GM12878 (cell line): ENCODE data around the gene RBM8A. TPM values are rescaled to one million over a fixed set of nuclear protein-coding genes. Genes with fewer than 3 reads are reported as not detected.

ENCODE experiments used
- BACH1 ChIP-seq: fragments of 450-650 bp; IDR thresholded peaks from 2 replicates; pipeline ENCODE4 v1.6.1; 2017; ENCODE audit warnings: mild to moderate bottlenecking, borderline replicate concordance
- BCL3 ChIP-seq: IDR thresholded peaks from 2 replicates; pipeline ENCODE4 v1.6.1; 2011; ENCODE audit warnings: borderline replicate concordance, low read depth, mild to moderate bottlenecking, moderate library complexity, low read length; ENCODE audit not compliant: insufficient read depth, poor library complexity, severe bottlenecking
- BHLHE40 ChIP-seq, 2 experiments: fragments of 450-650 bp in 1 of 2; IDR thresholded peaks; 2 replicates each; pipeline ENCODE4 v1.6.1; 2011 to 2017; ENCODE audit warnings: low read depth in 2 of 2, borderline replicate concordance in 1 of 2, improper control_type of control experiment in 1 of 2, low read length in 1 of 2, mild to moderate bottlenecking in 1 of 2
- HSF1 ChIP-seq: fragments of 150-350 bp; IDR thresholded peaks from 2 replicates; pipeline ENCODE4 v1.6.1; 2014; ENCODE audit warnings: mild to moderate bottlenecking, low read depth, low read length
- MAX ChIP-seq: IDR thresholded peaks from 2 replicates; pipeline ENCODE4 v1.6.1; 2012; ENCODE audit warnings: low read depth, low read length, improper control_type of control experiment
- MEF2A ChIP-seq: IDR thresholded peaks from 2 replicates; pipeline ENCODE4 v1.6.1; 2011; ENCODE audit warnings: low read depth, mild to moderate bottlenecking, low read length, moderate library complexity; ENCODE audit not compliant: insufficient read depth
- NFYA ChIP-seq: IDR thresholded peaks from 2 replicates; pipeline ENCODE4 v1.6.1; 2011; ENCODE audit warnings: low read depth, mild to moderate bottlenecking, low read length, improper control_type of control experiment, borderline replicate concordance
- NR2C1 ChIP-seq: fragments of 450-650 bp; IDR thresholded peaks from 2 replicates; pipeline ENCODE4 v1.6.1; 2017; ENCODE audit warnings: antibody characterized with exemption, mild to moderate bottlenecking, moderate library complexity
- NR2F1 ChIP-seq: fragments of 450-650 bp; conservative IDR thresholded peaks from 2 replicates; pipeline ENCODE4 v1.6.1; 2017; ENCODE audit warnings: mild to moderate bottlenecking
- PAX5 ChIP-seq: IDR thresholded peaks from 2 replicates; pipeline ENCODE4 v1.6.1; 2011; ENCODE audit warnings: low read depth, low read length, borderline replicate concordance
- POLR2AphosphoS5 ChIP-seq: IDR thresholded peaks from 2 replicates; pipeline ENCODE4 v1.6.1; 2011; ENCODE audit warnings: mild to moderate bottlenecking, low read length, inconsistent platforms
- POU2F2 ChIP-seq: IDR thresholded peaks from 3 replicates; pipeline ENCODE4 v1.6.1; 2011; ENCODE audit warnings: low read depth, mild to moderate bottlenecking, low read length, borderline replicate concordance
- RBBP5 ChIP-seq: fragments of 200-600 bp; sonication (generic); conservative IDR thresholded peaks from 2 replicates; pipeline ENCODE4 v1.6.1; 2016
- RELB ChIP-seq: fragments of 450-650 bp; IDR thresholded peaks from 2 replicates; pipeline ENCODE4 v1.6.1; 2017; ENCODE audit warnings: low read depth, mild to moderate bottlenecking, moderate library complexity
- SPI1 ChIP-seq: IDR thresholded peaks from 2 replicates; pipeline ENCODE4 v1.6.1; 2011; ENCODE audit warnings: low read depth, mild to moderate bottlenecking, low read length, moderate library complexity, borderline replicate concordance; ENCODE audit not compliant: insufficient read depth
- TCF12 ChIP-seq: IDR thresholded peaks from 2 replicates; pipeline ENCODE4 v1.6.1; 2011; ENCODE audit warnings: low read depth, mild to moderate bottlenecking, low read length
- TCF3 ChIP-seq: IDR thresholded peaks from 2 replicates; pipeline ENCODE4 v1.6.1; 2012; ENCODE audit warnings: low read depth, mild to moderate bottlenecking, low read length, borderline replicate concordance; ENCODE audit not compliant: insufficient read depth
- YY1 ChIP-seq: IDR thresholded peaks from 2 replicates; pipeline ENCODE4 v1.6.1; 2011; ENCODE audit warnings: low read depth, mild to moderate bottlenecking, low read length
- ZNF687 ChIP-seq: fragments of 450-650 bp; IDR thresholded peaks from 2 replicates; pipeline ENCODE4 v1.6.1; 2017; ENCODE audit warnings: mild to moderate bottlenecking, moderate library complexity
- polyA plus RNA-seq, 11 experiments: library from polyadenylated mRNA; depleted of rRNA in 4 of 11; unstranded in 6 of 11; stranded (reverse) in 5 of 11; fragments of >200 nt; fragmentation: Nextera tagmentation in 4 of 11; fragmentation: Illumina TruSeq in 1 of 11; extraction: Ambion mirVana in 4 of 11; extraction: Trizol in 1 of 11; gene quantifications; 1 replicate in 1 of 11; 2 replicates in 10 of 11; pipeline versions ENCODE4 v1.2.1 to v1.2.3, GENCODE V29; 2011 to 2016; ENCODE audit warnings: inconsistent platforms in 2 of 11, missing spikeins in 2 of 11, low read depth in 1 of 11
- total RNA-seq, 4 experiments: library from RNA; depleted of rRNA in 3 of 4; stranded (reverse); fragments of >200 nt in 3 of 4; fragmentation: Illumina TruSeq in 1 of 4; extraction: Trizol in 1 of 4; gene quantifications; 2 replicates each; pipeline versions ENCODE4 v1.2.1 to v1.2.3, GENCODE V29; 2013 to 2021

The RBM8A gene
- total and polyA plus RNA-seq, 10 of the 15 experiments (the other 5 are each of a cell fraction or from before 2014, with no cell fraction given): 110 to 1,248 (median 248) TPM

GRCh38 chr1:145918144-145918991 lies 8.9 kb downstream of the RBM8A start, which contains the start of gene PEX11B (continued):
- TF ChIP-seq ZNF687: peak; percentile 34; the same call in 1 of the 2 replicates
- peak; percentile 84 for TF ChIP-seq PAX5
- no peak for TF ChIP-seq MEF2A
- TF ChIP-seq SPI1: peak; percentile 27; the same call in 1 of the 2 replicates
- no peak for TF ChIP-seq RBBP5
- TF ChIP-seq BHLHE40 (IDR thresholded peaks at IDR 0.05; ENCODE audit: borderline replicate concordance in 1 of 2, low read depth in 2 of 2, low read length in 1 of 2): peak; percentile 38 to 57; a peak in 3 of 4 replicates
- no peak for TF ChIP-seq BCL3
- TF ChIP-seq NR2C1: peak; percentile 31; the same call in 1 of the 2 replicates
- TF ChIP-seq NR2F1: peak; percentile 94
- no peak for TF ChIP-seq HSF1
- no peak for TF ChIP-seq NFYA
- TF ChIP-seq TCF12: no peak; the same call in 1 of the 2 replicates
- TF ChIP-seq RELB: peak; percentile 88
- TF ChIP-seq POU2F2: peak; percentile 95
- peak; percentile 95 for TF ChIP-seq YY1
- 0 out of 2 replicates have a peak, but pooled peaks have one; percentile 40 for TF ChIP-seq BACH1
- peak; percentile 42 for TF ChIP-seq MAX
- TF ChIP-seq POLR2AphosphoS5: peak; percentile 70; the same call in 1 of the 2 replicates
- TF ChIP-seq TCF3: 0 out of 2 replicates have a peak, but pooled peaks have one; percentile 37
